Stimulated activated CD8-positive, alpha-beta memory T cell treated with anti-CD3 and anti-CD28 coated beads, Interleukin-15, amount 100 ng/mL, for 1 hour (primary cell): ENCODE data around the gene KIAA1958.

Experiments
- DNase-seq: peaks from one replicate; pipeline ENCODE4 v3.0.0-alpha.2; 2020; ENCODE audit warnings: low read depth

KIAA1958 gene, protein sequence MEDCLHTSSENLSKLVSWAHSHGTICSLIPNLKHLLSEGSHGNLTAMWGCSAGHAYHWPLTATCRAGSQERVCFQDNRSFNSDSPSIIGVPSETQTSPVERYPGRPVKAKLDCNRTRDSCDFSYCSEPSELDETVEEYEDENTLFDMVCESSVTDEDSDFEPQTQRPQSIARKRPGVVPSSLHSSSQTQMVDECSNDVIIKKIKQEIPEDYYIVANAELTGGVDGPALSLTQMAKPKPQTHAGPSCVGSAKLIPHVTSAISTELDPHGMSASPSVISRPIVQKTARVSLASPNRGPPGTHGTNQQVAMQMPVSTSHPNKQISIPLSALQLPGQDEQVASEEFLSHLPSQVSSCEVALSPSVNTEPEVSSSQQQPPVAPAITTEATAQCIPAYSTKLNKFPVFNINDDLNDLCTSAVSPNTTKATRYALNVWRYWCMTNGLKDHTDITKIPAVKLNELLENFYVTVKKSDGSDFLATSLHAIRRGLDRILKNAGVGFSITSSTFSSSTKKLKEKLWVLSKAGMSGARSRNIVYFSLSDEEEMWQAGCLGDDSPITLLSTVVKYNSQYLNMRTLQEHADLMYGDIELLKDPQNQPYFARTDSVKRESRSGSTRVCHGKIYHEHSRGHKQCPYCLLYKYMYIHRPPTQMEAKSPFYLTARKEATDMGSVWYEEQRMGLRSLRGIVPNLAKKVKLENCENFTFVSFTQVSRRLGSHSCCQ

DNA sequence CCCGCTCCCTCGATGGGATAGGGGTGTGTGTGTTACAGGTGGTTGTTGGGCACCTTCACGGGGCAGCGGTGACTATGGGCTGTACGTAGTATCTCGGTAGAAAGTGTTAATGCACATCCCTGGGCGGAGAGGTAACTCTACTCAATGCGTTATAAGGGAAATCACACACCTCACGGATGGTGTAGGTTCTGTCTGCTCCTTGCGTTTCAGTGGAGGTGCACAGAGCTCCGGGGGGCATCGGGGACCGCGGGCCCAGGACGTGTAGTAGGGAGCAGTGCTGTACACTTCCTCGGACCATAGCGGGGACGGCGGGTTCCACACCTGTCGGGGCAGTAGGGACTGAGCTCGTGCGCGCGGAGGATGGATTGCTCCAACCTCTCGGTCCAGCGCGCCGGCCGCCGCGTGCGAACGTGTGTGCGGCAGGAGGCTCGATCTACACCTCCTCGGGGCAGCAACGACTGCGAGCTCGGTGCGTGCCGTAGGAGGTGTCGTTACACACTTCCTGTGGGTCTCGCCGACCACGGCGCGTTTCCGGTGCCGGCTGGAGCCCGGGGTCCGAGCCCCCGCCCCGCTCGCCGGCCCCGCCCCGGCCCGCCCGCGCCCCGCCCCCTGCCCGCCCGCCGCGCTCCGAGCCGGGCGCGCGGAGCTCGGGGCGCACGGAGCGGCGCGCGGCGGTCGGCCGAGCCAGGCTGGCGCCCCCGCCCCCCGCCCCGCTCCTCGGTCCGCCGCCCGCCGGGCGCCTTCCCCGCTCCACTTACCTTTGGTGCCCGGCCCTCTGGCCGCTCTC lies at the start of gene KIAA1958:
TSS of gene KIAA1958 (plus strand) at position 607 of the 787 bp plus-strand sequence. CDS start 87,254 bp downstream, outside the sequence.
- DNase-seq = peak; percentile 53

DNA sequence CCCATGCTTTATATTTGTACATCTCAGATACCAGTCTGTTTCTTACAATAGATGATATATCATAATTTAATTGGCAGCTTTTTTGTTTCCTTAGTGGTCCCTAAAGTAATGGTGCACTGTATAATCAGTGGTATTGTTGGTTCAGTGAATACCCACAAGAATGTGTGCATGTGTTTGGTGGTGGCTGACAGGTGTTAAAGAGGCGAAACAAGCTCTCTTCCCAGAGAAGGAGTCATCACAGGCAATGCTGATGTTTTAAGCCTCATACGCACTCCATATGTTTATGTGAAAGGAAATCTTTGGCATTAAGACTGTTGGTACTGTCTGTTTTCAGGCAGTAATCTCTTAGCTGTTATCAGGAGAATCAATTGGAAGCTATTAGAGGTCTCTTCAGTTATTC lies 49.2 kb upstream of the KIAA1958 start:
- DNase-seq = no peak

DNA sequence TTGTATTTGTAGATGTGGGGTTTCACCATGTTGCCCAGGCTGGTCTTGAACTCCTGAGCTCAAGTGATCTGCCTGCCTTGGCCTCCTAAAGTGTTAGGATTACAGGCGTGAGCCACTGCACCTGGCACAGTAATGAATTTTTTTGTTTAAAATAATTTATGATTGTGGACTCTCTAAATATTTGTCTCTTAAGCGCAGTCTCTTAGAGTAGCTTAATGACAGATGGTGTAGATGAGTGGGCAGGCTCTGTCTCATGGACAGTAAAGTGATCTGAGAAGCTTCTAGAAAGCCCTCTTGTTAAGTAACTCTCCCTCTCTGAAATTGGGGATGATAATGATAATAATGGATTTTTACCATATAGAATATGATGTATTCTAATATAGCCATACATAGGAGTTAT lies 47.5 kb upstream of the KIAA1958 start:
- DNase-seq = no peak

DNA sequence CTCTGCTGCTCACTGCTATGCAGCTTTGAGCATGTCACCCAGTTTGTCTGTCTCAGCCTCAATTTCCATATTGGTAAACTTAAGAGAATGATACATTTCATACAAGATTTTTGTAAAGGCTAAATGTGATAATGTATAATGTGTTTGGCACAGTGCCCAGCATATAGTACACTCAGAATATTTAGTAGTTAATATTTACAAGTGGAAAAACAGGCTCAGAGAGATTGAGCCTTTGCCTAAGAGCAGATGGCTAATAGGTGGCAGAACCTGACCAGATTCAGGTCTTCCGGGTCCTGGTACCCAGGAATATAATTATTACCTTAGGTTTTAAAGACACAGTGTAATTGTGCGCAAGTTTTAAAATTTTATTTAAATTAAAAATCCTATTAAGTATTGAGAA lies 46.8 kb upstream of the KIAA1958 start:
- DNase-seq = no peak

DNA sequence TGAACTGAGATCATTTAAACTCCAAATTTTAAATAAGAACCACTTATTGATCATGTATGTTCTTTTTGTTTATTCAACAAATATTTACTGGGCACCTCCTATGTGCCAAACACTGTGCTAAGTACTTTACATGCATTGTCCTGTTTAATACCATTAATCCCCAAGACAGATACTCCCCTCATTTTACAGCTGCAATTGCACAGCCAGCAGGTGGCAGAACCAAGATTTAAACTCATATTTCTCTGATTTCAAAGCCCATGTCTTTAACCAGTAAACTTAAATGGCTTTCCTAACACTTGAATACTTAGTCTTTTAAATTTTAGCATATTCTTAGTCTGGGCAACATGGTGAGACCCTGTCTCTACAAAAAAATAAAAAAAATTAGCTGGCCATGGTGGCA lies 43.4 kb upstream of the KIAA1958 start:
- DNase-seq = peak; percentile 6

DNA sequence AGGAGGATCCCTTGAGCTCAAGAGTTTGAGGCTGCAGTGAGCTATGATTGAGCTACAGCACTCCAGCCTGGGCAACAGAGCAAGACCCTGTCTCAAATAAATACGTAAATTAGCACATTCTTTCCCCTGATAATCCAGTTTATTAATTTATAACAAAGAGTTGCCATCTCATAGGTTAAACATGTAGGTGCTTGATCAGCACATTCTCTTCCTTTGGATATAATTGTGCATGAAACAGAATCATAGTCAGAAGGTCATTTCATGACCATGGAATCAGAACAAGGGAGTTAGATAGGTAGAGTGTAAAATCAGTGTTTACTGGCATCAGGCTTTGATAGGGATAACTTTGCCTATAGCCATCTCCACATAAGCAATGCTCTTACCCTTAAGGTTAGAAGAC lies 43.0 kb upstream of the KIAA1958 start:
- DNase-seq = no peak

DNA sequence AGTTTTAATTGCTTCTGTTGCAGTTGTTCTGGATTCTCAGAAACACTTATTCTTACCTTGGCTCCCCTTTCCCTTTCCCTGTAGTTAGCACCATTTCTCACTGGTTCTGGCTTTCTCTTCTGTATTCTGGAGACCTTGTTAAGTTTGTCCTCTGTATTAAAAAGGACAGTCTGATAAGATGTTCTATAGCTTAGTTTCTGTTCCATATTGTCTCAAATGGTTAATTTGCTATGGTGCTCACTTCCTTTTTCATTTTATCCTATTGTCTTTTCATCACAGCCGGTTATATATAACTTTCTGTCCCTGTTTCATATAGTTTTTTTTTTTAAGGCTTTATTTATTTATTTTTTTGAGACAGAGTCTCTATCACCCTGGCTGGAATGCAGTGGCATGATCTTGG lies 41.4 kb upstream of the KIAA1958 start:
- no peak for DNase-seq

DNA sequence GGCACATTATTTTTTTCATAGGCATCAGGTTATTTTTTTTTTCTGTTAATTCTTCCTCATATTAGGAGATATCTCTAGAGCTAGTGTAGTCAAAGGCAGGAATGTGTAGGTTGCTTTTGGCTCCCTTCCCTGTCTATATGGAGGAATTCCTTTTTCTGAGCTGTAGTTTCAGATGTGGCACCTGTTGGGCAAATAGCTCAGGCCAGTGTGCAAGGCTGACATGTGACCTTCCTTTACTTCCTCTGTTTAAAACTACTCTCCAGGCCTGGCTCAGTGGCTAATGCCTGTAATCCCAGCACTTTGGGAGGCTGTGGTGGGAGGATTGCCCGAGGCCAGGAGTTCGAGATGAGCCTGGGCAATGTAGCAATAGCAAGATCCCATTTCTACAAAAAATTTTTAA lies 40.5 kb upstream of the KIAA1958 start:
- DNase-seq = no peak

DNA sequence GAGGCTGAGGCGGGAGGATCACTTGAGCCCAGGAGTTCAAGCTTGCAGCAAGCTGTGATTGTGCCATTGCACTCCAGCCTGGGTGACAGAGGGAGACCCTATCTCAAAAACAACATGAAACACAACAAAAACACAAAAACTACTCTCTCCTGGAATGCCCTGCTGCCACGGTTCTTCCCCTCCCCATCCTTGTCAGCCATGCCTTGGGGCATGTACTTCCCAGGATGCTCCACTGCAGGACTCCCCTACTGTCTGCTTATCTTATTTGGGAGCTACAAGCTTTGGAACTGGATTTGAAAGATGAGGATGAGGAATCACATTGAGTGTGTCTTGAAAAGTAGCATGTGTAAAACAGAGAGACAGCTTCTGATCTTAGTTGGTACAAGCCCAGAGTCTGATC lies 40.1 kb upstream of the KIAA1958 start:
- DNase-seq = no peak

DNA sequence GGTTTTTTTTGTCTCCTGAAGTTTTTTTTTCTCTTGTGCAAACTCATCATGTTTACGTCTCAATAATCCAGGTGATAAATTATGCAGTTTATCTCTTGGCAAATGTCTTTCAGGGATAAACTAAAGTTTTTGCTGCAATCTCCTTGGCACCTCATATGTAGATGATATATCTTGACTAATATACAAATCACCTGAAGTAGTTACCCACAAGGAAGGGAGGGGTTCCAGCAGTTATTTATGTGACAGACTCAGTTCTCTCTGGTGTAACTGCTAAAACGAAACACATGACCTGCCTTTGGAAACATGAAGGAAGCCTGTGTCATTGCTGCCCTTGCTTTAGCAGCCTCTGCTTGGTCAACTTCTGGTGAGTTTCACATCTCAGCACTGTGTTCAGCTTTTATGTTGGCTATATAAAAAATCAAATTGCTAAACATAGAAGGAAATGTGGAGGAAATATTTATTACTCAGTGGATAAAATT lies 39.3 kb upstream of the KIAA1958 start:
- no peak for DNase-seq

DNA sequence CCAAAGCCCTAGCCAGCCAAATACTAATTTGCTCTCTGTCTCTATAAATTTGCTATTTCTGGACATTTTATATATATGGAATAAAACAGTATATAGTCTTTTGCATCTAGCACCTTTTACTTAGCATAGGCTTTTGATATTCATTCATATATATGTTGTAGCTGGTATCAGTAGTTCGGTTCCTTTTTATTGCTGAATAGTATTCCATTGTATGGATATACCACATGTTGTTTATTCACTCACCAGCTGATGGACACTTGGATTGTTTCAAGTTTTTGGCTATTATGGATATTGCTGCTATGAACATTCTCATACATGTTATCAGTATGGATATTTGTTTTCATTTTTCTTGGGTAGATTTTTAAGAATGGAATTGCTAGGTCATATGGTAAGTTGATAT lies 23.8 kb upstream of the KIAA1958 start:
- DNase-seq = no peak

DNA sequence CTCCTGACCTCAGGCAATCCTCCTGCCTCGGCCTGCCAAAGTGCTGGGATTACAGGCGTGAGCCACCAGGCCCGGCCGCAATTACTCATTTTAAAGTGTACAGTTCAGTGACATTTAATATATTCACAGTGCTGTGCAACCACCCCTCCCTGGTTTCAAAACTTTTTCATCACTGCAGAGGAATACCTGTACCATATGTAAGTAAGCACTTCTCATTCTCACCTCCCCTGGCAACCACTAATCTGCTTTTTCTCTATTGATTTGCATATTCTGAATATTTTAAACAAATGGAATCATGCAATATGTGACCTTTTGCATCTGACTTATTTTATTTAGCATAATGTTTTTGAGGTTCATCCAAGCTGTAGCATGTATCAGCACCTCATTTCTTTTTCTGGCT lies 21.3 kb upstream of the KIAA1958 start:
- DNase-seq = no peak

DNA sequence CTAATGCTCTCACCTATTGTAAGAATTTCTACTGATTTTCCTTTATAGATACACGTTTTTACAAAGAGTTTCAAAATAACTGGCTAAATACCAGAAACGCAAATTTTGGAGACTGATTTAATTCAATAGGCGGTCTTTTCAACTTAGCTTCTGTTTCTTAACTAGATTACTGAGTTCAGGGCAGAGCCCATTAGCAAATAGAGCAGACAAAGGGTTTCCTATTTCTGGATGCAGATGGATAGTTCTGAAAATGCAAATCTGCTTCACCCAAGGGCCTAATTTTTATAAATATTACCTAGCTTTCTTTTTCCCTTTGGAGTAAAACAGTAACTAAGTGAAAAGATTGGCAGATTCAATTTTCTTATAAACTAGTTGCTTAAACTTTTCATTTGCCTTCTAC lies 13.6 kb upstream of the KIAA1958 start:
- DNase-seq = no peak

DNA sequence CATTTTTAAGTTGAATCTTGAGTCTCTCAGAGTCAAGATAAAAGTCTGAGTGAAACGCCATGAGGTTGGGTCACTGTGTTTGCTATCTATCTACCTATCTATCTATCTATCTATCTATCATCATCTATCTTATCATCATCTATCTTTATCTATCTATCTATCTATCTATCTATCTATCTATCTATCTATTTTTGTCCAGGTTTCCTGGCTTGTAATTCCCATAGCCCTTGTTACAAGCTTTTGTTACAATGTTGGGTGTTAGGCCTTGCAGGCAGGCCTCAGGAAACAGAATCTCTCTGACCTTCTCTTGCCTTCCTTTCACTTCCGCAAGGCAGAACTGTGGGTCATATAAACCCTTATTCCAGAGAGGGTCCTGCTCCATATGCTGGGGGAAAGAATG lies 12.6 kb upstream of the KIAA1958 start:
- DNase-seq = no peak

DNA sequence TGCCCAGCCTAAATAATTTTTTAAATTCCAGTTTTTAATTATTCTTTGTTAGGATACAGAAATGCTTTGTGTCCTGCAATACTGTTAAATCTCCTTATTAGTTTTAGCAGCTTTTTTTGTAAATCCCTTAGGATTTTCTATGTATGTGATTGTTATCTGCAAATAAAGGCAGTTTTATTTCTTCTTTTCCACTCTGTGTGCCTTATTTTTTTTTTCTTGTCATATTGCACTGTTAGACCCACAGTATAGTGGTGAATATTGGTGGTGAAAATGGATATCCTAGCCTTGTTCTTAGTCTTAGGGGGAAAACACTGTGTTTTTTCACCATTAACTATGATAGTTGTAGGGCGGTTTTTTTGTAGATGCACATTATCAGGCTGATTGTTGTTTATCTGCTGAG lies 11.3 kb upstream of the KIAA1958 start:
- no peak for DNase-seq

DNA sequence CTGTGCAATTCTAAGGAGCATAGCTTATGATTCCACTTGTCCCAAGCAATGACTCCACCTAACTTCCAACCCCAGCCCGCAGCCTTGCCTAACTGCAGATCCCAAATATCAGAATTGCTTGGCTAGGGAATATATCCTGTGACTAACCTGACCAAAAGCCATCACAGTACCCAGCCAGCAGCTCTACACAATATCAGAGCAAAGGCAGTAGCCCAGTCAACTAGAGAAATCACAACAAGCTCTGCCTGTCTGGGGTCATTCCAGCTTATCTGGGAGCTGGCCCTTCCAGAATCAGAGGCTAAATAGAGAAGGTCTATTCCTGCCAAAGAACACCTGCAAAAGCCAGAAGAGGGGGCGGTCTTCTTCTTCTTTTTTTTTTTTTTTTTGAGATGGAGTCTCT lies 9.3 kb upstream of the KIAA1958 start:
- no peak for DNase-seq

DNA sequence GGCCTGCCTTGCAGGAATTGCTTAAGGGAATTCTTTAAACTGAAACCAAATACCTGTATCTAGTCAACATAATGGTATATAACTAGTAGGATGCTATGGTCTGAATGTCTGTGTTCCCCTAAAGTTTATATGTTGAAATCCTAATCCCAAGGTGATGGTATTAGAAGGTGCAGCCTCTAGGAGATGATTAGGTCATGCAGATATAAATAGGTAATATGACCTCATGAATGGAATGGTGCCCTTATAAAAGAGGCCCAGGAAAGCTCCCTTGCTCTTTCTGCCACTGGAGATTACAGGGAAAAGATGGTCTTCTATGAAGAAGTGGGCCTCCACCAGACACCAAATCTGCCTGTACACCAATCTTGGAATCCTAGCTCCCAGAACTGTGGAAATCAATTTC lies 7.4 kb upstream of the KIAA1958 start:
- no peak for DNase-seq

DNA sequence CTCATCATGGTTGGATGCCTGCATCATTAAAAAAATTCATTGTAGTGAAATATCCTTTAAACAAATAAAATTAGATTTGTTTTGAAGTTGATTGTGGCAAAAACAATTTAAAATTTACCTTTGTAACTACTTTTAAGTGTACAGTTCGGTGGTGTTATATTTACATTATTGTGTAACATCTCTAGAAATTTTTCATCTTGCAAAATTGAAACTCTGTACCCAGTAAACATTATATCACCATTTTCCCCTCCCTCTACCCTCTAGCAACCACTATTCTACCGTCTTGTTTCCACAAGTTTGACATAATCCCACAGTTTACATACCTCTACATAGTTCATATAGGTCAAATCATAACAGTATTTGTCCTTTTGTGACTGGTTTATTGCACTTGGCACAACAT lies 2.0 kb upstream of the KIAA1958 start:
- no peak for DNase-seq

DNA sequence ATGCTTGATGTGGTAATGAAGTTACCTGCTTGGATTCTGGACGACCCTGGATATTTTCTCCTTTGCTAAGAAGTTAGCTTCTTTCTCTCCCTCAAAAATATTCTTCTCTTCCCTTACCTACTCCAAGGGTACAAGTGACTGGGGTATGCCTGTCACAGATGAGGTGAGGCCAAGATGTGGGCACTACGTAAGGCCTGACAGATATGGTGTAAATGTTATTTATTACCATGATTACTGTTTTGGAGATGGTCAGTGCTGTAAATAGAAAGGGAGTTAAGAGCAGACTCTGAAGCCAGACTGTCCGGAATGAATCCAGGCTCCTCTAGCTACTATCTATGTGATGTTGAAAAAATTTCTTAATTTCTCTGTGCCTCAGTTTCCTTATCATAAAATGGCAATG lies 1.1 kb upstream of the KIAA1958 start:
- no peak for DNase-seq

DNA sequence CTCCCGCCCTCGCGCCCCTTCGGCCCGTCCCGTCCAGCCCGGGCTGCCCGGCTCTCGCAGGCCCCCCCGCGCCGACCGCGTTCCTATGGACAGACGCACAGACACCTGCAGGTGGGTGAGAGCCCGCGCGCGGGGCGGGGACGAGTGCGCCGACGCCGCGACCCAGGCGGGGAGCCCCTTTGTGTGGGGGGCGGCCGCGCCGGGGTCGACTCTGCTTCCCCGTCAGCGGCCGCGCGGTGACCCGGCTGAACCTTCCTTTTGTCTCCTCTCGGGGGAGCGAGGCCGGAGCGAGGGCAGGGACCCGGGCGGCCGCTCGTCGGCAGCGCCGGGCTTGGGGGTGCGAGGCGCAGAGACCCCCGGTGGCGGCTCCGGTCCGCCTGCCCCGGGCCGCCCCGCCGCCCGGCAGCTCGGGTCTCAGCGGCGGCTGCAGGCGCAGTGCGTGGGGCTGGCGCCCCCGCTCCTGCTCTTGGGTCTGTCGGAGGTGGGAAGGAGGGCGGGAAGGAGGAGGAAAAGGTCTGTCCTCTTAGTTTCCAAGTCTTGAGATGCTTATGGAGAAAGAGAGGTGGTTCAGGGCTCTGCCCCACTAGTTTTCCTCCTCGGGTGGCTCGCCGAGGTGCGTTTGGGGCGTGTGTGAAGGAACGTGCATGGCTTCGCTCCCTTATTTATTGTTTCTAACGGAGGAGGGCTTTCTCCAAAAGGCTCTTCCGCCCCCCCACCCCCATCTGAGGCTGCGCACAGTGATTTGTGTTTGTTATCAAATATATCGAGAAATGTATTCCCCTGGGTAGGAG lies 576 bp downstream of the KIAA1958 start:
- peak; percentile 19 for DNase-seq

DNA sequence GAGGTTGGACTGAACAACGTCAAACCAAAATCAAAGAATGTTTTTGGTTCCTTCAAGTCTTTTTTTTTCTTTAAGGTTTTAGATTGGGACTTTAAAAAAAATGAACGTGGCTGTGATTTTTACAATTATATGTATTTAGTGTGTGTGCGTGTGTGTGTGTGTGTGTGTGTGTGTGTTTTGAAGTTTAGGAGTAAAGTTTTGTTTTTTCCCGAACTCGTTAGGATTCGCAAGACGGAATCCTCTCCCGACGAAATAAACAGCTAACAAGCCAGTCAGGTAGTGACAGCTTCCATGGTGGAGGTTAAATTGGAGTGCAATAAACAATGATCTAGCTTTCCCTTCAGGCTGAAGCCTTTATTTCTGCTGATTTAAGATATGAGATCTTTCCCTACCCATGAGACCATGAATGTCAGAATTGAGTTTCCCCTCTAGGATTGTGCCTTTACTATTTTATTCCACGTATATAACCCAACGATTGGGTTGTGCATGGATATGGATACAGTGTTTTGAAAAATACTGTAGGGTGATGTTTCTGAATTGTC lies 1.2 kb downstream of the KIAA1958 start:
- DNase-seq = no peak
